SK-N-MC (cell line): ENCODE results near the gene PARK7.

Source experiments
- DNase-seq: peaks from one replicate; pipeline ENCODE4 v3.0.0-alpha.2; 2011; ENCODE audit warnings: low read depth, low spot score
- H3K27ac ChIP-seq: fragments of 200-600 bp; sonication (generic); 2 replicates; pipeline ENCODE4 v1.5.1; 2016; ENCODE audit warnings: mixed run types
- H3K36me3 ChIP-seq: fragments of 200-600 bp; sonication (generic); 2 replicates; pipeline ENCODE4 v1.6.1; 2017; ENCODE audit warnings: antibody characterized with exemption, low read length, mixed read lengths; ENCODE audit not compliant: insufficient read depth
- H3K4me3 ChIP-seq: fragments of 200-600 bp; sonication (generic); 2 replicates; pipeline ENCODE4 v1.5.1; 2016
- H3K9ac ChIP-seq: fragments of 200-600 bp; sonication (generic); 2 replicates; pipeline ENCODE4 v1.8.0; 2017; ENCODE audit warnings: mixed run types, mixed read lengths; ENCODE audit not compliant: insufficient read length
- H3K9me3 ChIP-seq: fragments of 200-600 bp; sonication (generic); 2 replicates; pipeline ENCODE4 v1.6.1; 2017; ENCODE audit warnings: low read depth, mild to moderate bottlenecking, antibody characterized with exemption, low read length, moderate library complexity, mixed read lengths
- EZH2 ChIP-seq: fragments of 200-600 bp; sonication (generic); IDR thresholded peaks from one replicate; pipeline ENCODE4 v1.6.1; 2017; ENCODE audit warnings: antibody characterized with exemption
- FOXP2 ChIP-seq: optimal IDR thresholded peaks from 2 replicates; pipeline ENCODE3; 2011; ENCODE audit warnings: mild to moderate bottlenecking, moderate library complexity; ENCODE audit not compliant: insufficient read depth; ENCODE audit errors: extremely low read length, control extremely low read depth
- POLR2AphosphoS5 ChIP-seq: IDR thresholded peaks from 2 replicates; pipeline ENCODE4 v1.6.1; 2012; ENCODE audit warnings: mild to moderate bottlenecking, low read depth, low read length, borderline replicate concordance

The PARK7 gene

DNA sequence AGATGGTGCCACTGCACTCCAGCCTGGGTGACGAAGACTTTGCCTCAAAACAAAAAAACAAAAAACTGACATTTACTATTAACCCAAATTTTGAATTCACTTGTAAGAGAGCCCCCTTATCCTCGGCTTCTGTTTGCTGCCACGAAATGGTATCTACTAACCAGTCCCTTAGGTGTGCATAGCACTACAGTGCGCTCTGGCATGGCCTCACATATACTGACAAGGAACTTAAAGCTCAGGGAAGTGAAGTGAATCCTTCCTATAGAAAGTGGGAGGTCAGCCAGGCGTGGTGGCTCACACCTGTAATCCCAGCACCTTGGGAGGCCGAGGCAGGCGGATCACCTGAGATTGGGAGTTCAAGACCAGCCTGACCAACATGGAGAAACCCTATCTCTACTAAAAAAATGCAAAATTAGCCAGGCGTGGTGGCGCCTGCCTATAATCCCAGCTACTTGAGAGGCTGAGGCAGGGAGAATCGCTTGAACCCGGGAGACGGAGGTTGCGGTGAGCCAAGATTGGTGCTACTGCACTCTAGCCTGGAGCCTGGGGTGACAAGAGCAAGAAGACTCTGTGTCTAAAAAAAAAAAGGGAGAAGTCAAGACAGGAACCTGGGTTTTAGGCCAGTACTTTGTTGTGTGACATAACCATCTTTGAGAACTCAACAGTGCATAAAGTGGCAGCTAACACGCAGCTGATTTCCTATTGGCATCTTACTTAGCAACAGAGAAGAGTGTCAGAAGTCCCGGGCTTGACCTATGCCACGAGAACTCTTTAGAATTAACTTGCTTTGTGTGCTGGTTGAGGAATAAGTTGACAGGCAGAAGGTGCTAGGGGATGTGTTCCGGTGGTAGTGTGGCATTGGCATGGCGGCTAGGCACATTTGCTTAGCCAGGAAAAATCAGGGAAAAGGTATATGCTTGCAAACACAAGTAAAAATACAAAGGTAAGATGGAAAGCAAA lies 47.8 kb downstream of the PARK7 start:
- no peak for TF ChIP-seq POLR2AphosphoS5
- no peak for TF ChIP-seq EZH2
- no peak for TF ChIP-seq FOXP2
- H3K36me3 ChIP-seq, result no peaks in the 10 kb centered on the region
- no peak overlapping the region for H3K9ac ChIP-seq
- no peak overlapping the region for H3K27ac ChIP-seq
- no peak overlapping the region for H3K4me3 ChIP-seq
- DNase-seq, result no peak
- H3K9me3 ChIP-seq, result no peaks in the 10 kb centered on the region

GRCh38 chr1:8010080-8010664 lies 48.7 kb downstream of the PARK7 start:
- TF ChIP-seq POLR2AphosphoS5, result no peak
- no peak for TF ChIP-seq EZH2
- no peak for TF ChIP-seq FOXP2
- DNase-seq, result no peak
- Histone ChIP-seq H3K9me3 (no peaks in the 10 kb centered on the region), H3K9ac (no peak overlapping the region), H3K4me3 (no peak overlapping the region), H3K27ac (no peak overlapping the region), H3K36me3 (no peaks in the 10 kb centered on the region)

DNA sequence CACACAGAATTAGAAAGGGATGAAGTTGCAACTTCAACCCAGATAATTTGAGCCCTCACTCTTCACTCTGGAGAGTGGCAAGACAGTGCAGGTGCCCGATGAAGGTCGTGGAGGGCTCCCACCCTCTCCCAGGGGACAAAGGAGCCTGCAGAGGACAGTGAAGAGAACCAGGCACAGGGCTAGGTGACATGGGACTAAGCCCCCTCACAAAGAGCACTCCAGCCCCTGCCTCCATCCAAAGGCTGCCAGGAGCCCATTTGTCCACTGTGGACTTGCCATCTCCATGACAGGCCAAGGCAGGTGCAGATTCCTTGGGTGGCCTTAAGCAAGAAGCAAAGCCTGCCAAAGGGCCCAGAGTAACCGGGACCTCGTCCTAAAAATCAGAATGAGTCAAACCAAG lies 49.5 kb downstream of the PARK7 start:
- Histone ChIP-seq H3K9ac (no peak overlapping the region), H3K36me3 (no peaks in the 10 kb centered on the region), H3K9me3 (no peaks in the 10 kb centered on the region), H3K27ac (no peak overlapping the region), H3K4me3 (no peak overlapping the region)
- no peak for TF ChIP-seq FOXP2
- TF ChIP-seq EZH2, result no peak
- no peak for TF ChIP-seq POLR2AphosphoS5
- no peak for DNase-seq

DNA sequence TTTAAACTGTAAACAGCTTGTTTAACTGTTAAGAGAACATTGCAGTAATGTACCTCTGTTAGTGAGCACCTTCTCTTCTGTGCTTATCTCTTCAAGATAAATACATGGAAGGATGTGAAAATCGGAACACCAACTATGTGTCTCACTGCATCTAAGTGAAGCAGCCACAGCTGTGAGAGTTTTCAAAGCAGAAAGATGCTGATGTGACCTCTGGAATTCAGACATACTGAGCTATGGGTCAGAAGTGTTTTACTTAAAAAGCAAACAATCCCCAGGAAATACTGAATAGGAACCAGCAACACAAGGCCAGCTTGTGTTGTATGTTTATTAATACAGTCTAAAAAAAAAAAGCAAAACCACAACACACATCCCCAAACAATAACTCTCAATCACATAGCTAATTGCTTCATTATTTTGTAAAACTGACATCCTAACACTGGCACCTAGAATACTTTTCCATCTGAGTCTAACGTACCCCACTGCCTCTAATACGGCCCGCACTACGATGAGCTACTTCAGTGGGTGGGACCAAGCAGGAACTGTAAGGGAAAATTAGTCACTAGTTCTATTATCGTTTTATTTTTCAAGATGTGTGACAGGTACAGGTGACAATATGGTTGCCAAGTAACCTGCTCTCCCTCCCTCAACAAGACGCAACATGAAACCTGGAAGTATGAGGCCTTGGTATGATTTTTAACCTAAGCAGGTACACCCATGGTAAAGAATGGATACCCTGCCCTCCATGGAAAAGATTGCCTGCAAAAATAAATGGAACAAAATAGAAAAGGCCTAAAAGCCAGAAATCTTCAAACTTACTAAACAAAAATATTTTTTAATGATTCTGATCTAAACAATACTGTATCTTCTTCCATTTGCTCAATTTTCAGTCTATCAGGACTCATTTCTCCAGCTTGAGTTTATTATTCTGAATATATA lies 50.7 kb downstream of the PARK7 start:
- Histone ChIP-seq H3K4me3 (no peak overlapping the region), H3K9me3 (no peaks in the 10 kb centered on the region), H3K27ac (no peak overlapping the region), H3K36me3 (no peaks in the 10 kb centered on the region), H3K9ac (no peak overlapping the region)
- TF ChIP-seq POLR2AphosphoS5 (no peak), FOXP2 (no peak), EZH2 (no peak)
- DNase-seq, result no peak

- H3K27ac ChIP-seq, result no peak overlapping the region
- no peak overlapping the region for H3K9ac ChIP-seq
- no peaks in the 10 kb centered on the region for H3K9me3 ChIP-seq
Measured at GRCh38 chr1:8012955-8013354, 51.4 kb downstream of the PARK7 start.

GRCh38 chr1:8013399-8013798 lies 51.9 kb downstream of the PARK7 start:
- no peak for DNase-seq
- Histone ChIP-seq H3K9ac (no peak overlapping the region), H3K9me3 (no peaks in the 10 kb centered on the region), H3K27ac (no peak overlapping the region), H3K36me3 (no peaks in the 10 kb centered on the region), H3K4me3 (no peak overlapping the region)
- TF ChIP-seq EZH2 (no peak), FOXP2 (no peak), POLR2AphosphoS5 (no peak)

More at GRCh38 chr1:8012955-8013354, 51.4 kb downstream of the PARK7 start:
- DNase-seq, result no peak
- TF ChIP-seq POLR2AphosphoS5, result no peak
- no peak for TF ChIP-seq EZH2
- TF ChIP-seq FOXP2, result no peak
- Histone ChIP-seq H3K4me3 (no peak overlapping the region), H3K36me3 (no peaks in the 10 kb centered on the region)

DNA sequence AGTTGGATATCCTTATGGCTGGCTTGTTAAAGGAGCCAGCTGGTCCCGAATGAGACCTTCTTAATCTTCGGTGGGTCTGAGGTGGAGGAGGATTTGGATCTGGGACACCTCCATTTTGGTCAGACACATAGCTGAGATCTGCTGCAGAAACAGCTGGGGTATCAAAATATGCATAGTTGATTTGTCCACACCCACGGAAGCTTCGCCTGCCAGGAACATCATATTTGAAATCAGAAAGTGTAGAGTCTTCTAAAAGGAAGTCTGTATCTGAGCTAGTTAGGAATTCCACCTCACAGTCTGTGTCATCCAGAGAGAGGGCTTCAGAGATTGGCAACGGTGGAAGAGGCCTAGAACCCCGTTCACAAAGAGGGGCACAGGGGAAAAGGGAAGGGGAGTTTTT lies 52.3 kb downstream of the PARK7 start:
- no peaks in the 10 kb centered on the region for H3K36me3 ChIP-seq
- no peak overlapping the region for H3K9ac ChIP-seq
- H3K27ac ChIP-seq, result no peak overlapping the region
- no peaks in the 10 kb centered on the region for H3K9me3 ChIP-seq
- no peak for DNase-seq
- TF ChIP-seq FOXP2 (no peak), EZH2 (no peak), POLR2AphosphoS5 (no peak)
- no peak overlapping the region for H3K4me3 ChIP-seq

GRCh38 chr1:8014381-8014988 lies 53.0 kb downstream of the PARK7 start:
- DNase-seq, result no peak
- TF ChIP-seq POLR2AphosphoS5 (no peak), EZH2 (no peak)
- no peak overlapping the region for H3K27ac ChIP-seq
- H3K4me3 ChIP-seq, result no peak overlapping the region
- H3K9me3 ChIP-seq, result no peaks in the 10 kb centered on the region
- H3K36me3 ChIP-seq, result no peaks in the 10 kb centered on the region
- no peak overlapping the region for H3K9ac ChIP-seq
